Stimulated activated CD4-positive, alpha-beta T cell treated with anti-CD3 and anti-CD28 coated beads, TNF-alpha, amount 100 ng/mL, for 1 hour (primary cell): Measurements from ENCODE around the gene SOHLH1.

Experiments
- DNase-seq, 3 donors: peaks; one replicate each; pipeline ENCODE4 v3.0.0-alpha.2; 2020; ENCODE audit warnings: low read depth in 3 of 3, low spot score in 1 of 3

The SOHLH1 gene, protein sequence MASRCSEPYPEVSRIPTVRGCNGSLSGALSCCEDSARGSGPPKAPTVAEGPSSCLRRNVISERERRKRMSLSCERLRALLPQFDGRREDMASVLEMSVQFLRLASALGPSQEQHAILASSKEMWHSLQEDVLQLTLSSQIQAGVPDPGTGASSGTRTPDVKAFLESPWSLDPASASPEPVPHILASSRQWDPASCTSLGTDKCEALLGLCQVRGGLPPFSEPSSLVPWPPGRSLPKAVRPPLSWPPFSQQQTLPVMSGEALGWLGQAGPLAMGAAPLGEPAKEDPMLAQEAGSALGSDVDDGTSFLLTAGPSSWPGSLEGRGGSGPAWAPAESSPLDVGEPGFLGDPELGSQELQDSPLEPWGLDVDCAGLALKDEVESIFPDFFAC

DNA sequence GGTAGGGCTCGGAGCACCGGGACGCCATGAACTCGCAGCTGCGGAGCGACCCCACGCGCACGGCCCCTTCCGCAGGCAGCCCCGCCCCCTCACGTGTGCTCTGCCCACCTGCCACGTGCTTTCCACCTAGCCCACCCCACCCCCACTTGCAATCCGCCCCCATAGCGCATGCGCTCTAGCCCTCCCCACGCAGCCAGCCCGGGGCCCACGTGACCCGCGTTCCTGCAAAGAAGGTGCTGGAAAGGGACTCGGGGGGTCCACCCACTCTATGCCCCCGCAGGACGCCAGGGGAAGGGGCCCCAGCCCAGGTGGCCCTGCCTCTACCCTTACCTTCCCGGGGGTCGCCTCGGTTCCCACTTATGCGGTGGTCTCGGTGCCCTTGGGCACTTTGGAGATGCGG is at the start of gene SOHLH1:
Gene SOHLH1 (minus strand): TSS at position 42 of the 400 bp plus-strand sequence. CDS start 14 bp downstream, at position 28.
- no peak for DNase-seq

- no peak for DNase-seq
Observed at GRCh38 chr9:135748676-135749075, 49.4 kb upstream of the SOHLH1 start.

DNA sequence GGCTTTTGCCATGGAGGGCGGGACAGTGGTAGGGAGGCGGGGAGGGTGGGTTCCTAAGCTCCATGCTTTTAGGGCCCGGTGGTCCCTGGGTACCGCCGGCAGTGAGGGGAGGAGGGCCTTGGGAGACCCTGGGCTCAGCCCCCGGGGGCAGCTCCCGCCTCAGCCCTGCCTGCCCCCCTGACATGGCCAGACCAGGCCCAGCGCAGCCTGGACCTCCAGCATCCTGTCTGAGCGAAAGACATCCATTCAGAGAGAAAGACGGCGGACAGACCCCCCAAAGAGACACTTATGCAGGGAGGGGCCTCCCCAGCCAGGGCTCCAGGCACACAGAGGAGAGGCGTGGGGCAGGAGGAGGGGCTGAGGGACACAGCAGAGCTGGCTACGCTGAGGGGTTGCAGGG is 48.0 kb upstream of the SOHLH1 start:
- DNase-seq: no peak

- DNase-seq: no peak
Observed at GRCh38 chr9:135746565-135746964, 47.3 kb upstream of the SOHLH1 start.

- DNase-seq: no peak
Observed at GRCh38 chr9:135745686-135746324, 46.5 kb upstream of the SOHLH1 start.

DNA sequence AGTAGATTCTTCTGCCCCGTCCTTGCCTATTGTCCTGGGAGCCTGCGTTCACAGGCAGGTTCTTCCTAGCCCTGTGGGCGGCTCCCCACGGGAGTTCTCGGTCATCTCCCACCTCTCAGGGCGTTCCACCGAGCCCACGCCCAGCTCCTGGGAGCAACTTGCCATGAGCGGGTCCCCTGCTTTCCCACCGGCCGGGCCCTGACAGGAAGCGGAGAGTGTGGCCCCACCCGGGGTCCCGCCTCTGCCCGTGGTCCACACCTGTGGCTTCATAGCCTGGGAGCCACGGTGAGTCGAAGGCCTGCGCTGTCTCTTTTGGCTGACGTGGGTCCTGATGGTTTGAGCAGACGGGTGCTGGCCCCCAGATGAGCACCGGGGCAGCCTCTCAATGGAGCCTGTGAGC is 45.9 kb upstream of the SOHLH1 start:
- no peak for DNase-seq

DNA sequence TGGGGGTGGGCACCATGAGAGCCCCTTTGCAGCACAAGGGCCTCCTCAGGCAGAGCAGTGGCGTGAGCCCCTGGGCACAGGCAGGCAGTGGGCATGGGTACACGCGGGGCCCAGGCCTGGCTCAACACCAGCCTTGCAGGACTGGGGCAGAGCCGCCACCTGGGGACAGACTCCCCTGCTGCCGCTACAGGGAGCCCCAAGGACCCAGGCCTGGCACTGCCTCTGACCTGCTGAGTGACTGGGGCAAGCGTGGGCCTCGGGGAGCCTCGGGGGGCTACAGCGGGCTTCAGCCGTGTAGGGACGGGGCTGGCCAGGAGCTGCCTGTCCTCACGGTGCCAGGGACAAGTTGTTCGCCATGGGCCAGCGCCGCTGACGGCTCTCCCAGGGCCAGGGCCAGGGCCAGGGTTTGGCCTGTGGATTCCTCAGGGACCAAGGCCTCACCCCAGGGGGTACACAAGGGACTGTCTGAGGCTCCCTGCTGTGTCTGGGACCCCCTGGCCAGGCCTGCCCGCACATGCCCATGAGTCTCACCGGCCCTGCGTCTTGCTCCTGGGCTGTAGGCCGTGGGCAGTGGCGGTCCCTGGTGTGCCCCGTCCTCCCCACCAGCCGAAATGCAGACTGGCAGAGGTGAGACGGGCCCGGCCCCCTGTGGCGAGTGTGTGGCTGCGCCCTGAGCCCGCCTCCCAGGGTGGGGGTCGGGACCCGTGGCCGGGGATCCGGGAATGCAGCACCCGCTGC is 45.2 kb upstream of the SOHLH1 start:
- no peak for DNase-seq

DNA sequence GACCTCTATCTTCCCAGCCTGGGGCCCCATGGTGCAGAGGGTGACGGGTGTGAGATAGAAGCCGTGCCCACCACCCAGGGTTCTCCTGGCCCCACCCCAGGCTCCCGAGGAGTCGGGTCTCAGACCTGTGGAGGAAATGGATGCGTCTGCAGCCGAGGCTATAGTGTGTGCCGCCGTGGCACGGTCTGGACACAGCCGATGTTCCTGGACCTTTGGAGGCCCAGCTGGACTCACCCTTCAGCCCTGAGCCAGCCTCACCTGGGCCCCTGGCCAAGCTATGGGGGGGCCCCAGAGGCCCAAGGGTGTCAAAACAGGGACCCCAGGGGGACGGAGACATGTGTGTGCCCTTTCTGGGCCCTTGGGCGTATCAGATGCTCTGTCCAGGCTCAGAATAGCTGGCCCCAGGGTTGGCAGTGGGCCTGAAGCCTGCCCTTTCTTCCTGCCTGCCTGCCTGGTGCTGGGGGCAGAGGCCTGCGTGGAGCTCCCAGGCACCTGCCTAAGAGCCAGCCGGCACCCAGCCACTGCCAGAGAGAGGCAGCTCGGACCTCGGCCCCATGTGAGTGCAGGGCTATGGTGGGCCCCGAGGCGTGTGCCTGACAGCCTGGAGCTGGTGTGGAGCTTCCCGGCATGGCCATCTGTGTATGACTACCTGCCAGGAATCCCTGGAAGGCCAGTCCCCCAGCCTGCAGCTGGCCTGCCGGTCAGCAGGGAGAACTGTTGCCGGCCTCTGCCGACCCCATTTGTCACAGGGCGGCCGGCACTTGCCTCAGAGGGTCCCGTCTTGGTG is 44.5 kb upstream of the SOHLH1 start:
- DNase-seq: no peak

DNA sequence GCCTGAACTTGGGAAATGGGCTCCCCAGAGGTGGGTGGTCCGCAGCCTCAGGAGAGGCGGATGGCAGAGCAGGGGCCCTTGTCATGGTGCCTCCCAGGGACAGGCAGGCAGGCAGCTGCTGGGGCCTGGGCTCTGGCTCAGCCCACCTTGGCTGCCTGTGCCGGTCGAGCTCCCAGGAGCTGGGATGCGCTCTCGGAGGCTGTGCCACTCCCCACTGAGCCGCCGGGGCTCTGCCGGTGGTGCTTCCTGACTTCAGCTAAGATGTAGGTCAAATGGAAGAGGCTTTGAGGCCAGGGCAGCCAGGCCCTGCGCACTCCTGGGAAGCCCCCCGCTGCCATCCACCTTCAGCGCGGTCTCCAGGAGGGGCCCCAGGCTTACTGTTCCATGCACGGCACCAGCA is 43.7 kb upstream of the SOHLH1 start:
- no peak for DNase-seq

GRCh38 chr9:135741276-135742219 is 42.3 kb upstream of the SOHLH1 start:
- DNase-seq: no peak

DNA sequence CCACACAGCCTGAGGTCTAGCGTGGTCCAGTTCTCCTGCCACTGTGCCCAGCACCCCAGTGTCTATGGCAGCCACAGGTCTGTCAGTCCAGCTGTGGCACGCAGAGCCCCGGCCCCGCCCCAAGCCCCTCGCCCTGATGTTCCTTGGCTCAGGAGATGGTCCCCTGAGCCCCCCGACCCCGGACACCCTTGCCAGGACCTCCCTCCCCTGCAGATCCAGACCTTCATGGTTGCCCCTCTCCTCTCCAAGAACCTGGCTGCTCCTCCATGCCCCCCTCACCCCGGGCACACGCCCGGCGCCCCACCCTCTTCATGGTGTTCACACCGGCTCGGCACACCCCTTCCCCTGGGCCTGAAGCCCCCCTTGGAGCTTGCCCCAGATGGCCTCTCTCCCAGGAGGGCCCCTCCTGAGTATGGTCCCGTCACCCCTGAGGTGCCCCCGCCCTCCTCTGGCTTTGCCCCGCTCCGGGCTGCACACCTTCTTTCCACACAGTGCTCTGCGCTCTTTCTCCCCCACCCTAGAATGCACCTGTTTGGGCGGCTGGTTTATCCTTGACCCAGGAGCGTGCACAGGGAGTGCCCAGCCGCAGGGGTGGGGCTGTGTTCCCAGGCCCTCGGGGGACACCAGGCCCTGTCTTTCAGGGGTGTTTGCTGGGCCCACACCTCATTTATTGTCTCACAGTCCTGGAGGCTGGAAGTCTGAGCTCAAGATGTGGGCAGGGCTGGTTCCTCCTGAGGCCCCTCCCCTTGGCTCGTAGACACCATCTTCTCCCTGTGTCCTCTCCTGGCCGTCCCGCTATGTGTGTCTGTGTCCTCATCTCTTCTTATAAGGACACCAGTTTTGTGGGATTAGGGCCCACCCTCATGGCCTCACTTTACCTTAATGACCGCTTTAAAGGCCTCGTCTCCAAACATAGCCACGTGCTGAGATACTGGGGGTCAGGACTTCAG is 40.3 kb upstream of the SOHLH1 start:
- no peak for DNase-seq

GRCh38 chr9:135737840-135738521 is 38.7 kb upstream of the SOHLH1 start:
- DNase-seq: no peak

GRCh38 chr9:135736979-135737839 is 37.9 kb upstream of the SOHLH1 start:
- DNase-seq: no peak

DNA sequence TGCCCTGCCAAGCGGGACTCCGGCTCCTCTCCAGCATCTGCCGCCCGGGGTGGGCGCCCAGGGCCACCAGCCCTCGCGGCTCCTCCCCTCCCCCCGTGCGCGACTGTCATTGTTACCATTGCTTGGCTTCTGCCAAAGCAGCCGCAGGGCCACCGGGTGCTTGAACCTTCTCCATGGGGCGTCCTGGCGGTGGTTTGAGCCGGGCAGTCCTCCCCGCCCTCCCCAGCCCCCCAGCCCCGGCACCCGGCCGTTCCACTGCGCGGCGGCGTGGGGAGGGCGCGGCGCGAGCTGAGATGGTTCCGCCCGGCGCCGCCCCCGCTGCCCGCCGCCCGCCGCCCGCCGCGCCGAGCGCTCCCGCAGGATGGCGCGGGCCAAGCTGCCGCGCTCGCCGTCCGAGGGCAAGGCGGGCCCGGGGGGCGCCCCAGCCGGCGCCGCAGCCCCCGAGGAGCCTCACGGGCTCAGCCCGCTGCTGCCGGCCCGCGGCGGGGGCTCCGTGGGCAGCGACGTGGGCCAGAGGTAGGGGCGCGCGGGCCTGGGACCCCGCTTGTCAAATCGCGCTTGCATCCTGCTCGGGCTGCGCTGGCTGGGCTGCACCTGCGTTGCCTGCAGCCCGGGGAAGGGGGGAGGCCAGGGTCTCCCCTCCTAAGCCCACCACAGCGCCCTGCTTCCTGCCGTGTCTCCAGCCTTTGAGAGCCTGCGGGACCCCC is 37.1 kb upstream of the SOHLH1 start:
- DNase-seq: no peak

DNA sequence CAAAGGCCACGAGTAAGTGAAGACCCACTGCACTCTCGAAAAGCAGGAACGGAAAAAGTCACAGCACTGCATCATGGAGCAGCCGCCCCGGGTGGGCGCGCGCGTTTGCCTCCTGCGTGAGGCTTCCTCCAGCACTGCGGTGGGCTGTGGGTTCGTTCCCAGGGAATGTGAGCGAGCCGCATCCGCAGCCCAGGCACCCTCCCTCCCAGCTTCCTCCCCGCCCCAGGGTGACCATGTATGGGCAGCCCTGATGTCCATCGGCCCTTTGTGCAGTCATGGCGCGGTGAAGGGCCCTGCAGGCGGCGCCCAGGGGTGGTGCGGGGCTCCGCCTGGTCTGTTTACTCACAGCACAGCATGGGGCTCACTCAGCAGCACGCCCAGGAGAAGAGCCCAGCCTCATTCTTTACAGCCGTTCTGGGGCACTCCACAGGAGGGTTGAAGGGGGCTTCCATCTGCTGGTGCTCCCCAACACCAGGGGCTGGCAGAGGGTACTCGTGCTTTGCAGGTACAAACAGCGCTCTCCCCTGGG is 35.4 kb upstream of the SOHLH1 start:
- no peak for DNase-seq

GRCh38 chr9:135732569-135733257 is 33.4 kb upstream of the SOHLH1 start:
- no peak for DNase-seq
